Ovary (tissue), 9 donors: ENCODE results near the gene ROPN1B. TPM values are rescaled to one million over a fixed set of nuclear protein-coding genes. Genes with fewer than 3 reads are reported as not detected.
"Not testable (repeated sequence)": the region's sequence is repeated elsewhere in the genome, so short reads cannot be mapped to it uniquely, and the experiment has no call there.

Source experiments
- DNase-seq, 5 donors: peaks; one replicate each; pipeline ENCODE4 v3.0.0-alpha.2; 2019 to 2020
- H3K27ac ChIP-seq, 2 donors: fragments of 200-600 bp; one replicate each; pipeline versions ENCODE4 v1.5.1 to v1.8.0; 2019 to 2022
- H3K27me3 ChIP-seq: fragments of 200-600 bp; one replicate; pipeline ENCODE4 v1.8.0; 2022
- H3K36me3 ChIP-seq: fragments of 200-600 bp; sonication (generic); one replicate; pipeline ENCODE4 v1.5.1; 2019
- H3K4me1 ChIP-seq: one replicate; pipeline ENCODE4 v1.8.1; 2013; ENCODE audit warnings: mild to moderate bottlenecking, moderate library complexity; ENCODE audit not compliant: insufficient read depth
- H3K4me3 ChIP-seq: fragments of 200-600 bp; sonication (generic); one replicate; pipeline ENCODE4 v1.5.1; 2017
- H3K9me3 ChIP-seq, 2 donors: fragments of 200-600 bp in 1 of 2; sonication (generic) in 1 of 2; one replicate each; pipeline versions ENCODE4 v1.5.1 to v1.8.1; 2013 to 2019; ENCODE audit warnings: mild to moderate bottlenecking in 1 of 2, moderate library complexity in 1 of 2
- EP300 ChIP-seq: sonication (generic); formaldehyde crosslinking; IDR thresholded peaks from one replicate; pipeline ENCODE4 v1.6.1; 2017; ENCODE audit warnings: antibody characterized with exemption
- POLR2A ChIP-seq: fragments of 450-650 bp; IDR thresholded peaks from one replicate; pipeline ENCODE4 v1.6.1; 2017; ENCODE audit warnings: antibody characterized with exemption, mild to moderate bottlenecking, moderate library complexity
- WGBS, 3 donors: extraction: QIAGEN DNeasy Blood & Tissue Kit in 1 of 3; methylation state at CpG; one replicate each; pipeline versions ENCODE4 v1.1.5 to v1.1.7; 2013 to 2017; 5-methylcytosine and 5-hydroxymethylcytosine counted together
- intact Hi-C, 4 donors: fragments of 100-400 bp; cut with DNase I; formaldehyde crosslinking; loops; one replicate each; pipeline versions ENCODE4 v1.11.0 to v1.15.1; 2022 to 2023
- polyA plus RNA-seq, 2 donors: library from polyadenylated mRNA; stranded (reverse); fragments of 200-250 nt in 1 of 2; fragments of 350-450 nt in 1 of 2; fragmentation: Illumina TruSeq in 1 of 2; extraction: RNeasy Lipid Tissue Mini Kit (QIAGEN cat#74804) in 1 of 2; gene quantifications; one replicate each; pipeline ENCODE4 v1.2.3, GENCODE V29; 2013 to 2014
- total RNA-seq, 7 donors: library from RNA; depleted of rRNA in 2 of 7; stranded (reverse); fragments of >200 nt in 2 of 7; fragmentation: NEBNext Ultra II Directional in 3 of 7; extraction: Animal tissue kit (Norgen Biotek cat#: 25700) in 3 of 7; gene quantifications; one replicate each; pipeline versions ENCODE4 v1.1.0 to v1.2.4, GENCODE V29; 2016 to 2023
- TF ChIP-seq, protein P1 (sequence below), 3 donors: fragments of 450-650 bp in 2 of 3; fragments of 200-600 bp in 1 of 3; IDR thresholded peaks; one replicate each; pipeline versions ENCODE4 v1.5.1 to v1.8.0; 2016 to 2022; ENCODE audit warnings: antibody characterized with exemption in 3 of 3, mild to moderate bottlenecking in 1 of 3
- donor health status: DM: no; HTN: no; CAD: no; lungs with moderate emphysema.
- donor health status: DM: no; HTN: no; CAD: no.
- donor health status: Bipolar disorder and iron deficiency.
- donor health status: DM: yes; HTN: yes; CAD: no.
- donor health status: DM: no; HTN: no; CAD: no.
- donor health status: DM: yes; HTN: yes; CAD: no.

Gene ROPN1B
- total and polyA plus RNA-seq, 9 donors, result 0.23 TPM; not detected in 8

- WGBS, 3 donors, result 1 to 26% (median 1%) methylated on average over 52 of the region's 52 CpGs
- no peaks in the 10 kb centered on the region for H3K27me3 ChIP-seq
- intact Hi-C loops, result no loop called here
- H3K4me1 ChIP-seq, result no peaks in the 10 kb centered on the region
- peak overlapping the region; percentile 43 for H3K4me3 ChIP-seq
- H3K9me3 ChIP-seq, result no peaks in the 10 kb centered on the region
- H3K36me3 ChIP-seq, result no peaks in the 10 kb centered on the region
- H3K27ac ChIP-seq, result peak overlapping the region; percentile 46 to 67
- TF ChIP-seq POLR2A (peak; percentile 26), EP300 (no peak)
- TF ChIP-seq, protein P1, sequence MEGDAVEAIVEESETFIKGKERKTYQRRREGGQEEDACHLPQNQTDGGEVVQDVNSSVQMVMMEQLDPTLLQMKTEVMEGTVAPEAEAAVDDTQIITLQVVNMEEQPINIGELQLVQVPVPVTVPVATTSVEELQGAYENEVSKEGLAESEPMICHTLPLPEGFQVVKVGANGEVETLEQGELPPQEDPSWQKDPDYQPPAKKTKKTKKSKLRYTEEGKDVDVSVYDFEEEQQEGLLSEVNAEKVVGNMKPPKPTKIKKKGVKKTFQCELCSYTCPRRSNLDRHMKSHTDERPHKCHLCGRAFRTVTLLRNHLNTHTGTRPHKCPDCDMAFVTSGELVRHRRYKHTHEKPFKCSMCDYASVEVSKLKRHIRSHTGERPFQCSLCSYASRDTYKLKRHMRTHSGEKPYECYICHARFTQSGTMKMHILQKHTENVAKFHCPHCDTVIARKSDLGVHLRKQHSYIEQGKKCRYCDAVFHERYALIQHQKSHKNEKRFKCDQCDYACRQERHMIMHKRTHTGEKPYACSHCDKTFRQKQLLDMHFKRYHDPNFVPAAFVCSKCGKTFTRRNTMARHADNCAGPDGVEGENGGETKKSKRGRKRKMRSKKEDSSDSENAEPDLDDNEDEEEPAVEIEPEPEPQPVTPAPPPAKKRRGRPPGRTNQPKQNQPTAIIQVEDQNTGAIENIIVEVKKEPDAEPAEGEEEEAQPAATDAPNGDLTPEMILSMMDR (IDR thresholded peaks at IDR 0.05), result no peak
- DNase-seq, result peak; percentile 79 to 91 (median 89)
Observed at GRCh38 chr3:125990253-125990970, 21.4 kb downstream of the ROPN1B start.

DNA sequence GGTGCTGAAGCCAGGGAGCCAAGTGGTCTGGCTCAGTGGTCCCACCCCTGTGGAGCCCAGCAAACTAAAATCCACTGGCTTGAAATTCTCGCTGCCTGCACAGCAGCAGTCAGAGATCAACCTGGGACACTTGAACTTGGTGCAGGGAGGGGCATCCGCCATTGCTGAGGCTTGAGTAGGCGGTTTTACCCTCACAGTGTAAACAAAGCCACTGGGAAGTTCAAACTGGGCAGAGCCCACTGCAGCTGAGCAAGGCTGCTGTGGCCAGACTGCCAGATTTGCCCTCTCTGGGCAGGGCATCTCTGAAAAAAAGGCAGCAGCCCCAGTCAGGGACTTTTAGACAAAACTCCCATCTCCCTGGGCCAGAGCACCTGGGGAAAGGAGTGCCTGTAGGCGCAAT, 27.8 kb downstream of the ROPN1B start:
- H3K27ac ChIP-seq, intact Hi-C loops, H3K9me3 ChIP-seq, H3K4me3 ChIP-seq, H3K27me3 ChIP-seq, DNase-seq, H3K4me1 ChIP-seq, H3K36me3 ChIP-seq: not testable (repeated sequence)
- 91 to 95% (median 94%) methylated on average over 4 of the region's 4 CpGs for WGBS, 3 donors

DNA sequence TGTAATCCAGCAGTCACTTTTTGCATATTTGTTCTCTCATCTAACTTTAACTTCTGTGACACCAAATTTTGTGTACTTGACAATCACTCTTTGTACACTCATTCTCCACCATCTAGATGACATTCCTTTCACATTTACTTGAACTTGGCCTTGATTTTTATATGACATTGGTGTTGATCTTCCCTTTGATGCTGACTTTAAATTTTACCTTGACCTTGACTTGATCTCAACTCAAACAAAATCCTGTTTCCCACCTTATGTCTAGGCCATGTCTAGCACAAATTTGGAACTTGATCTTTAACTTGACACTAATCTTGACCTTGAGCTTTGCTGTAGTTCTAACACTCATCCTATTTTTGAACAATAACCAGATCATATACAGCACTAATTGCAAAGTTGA, 33.2 kb downstream of the ROPN1B start:
- TF ChIP-seq POLR2A (no peak), EP300 (no peak)
- TF ChIP-seq, protein P1 (IDR thresholded peaks at IDR 0.05), result no peak
- no peak overlapping the region for H3K27ac ChIP-seq
- no peaks in the 10 kb centered on the region for H3K36me3 ChIP-seq
- no peaks in the 10 kb centered on the region for H3K27me3 ChIP-seq
- H3K4me3 ChIP-seq, result no peak overlapping the region
- H3K9me3 ChIP-seq, result no peaks in the 10 kb centered on the region
- DNase-seq, result no peak
- intact Hi-C loops, result no loop called here
- H3K4me1 ChIP-seq, result no peaks in the 10 kb centered on the region

DNA sequence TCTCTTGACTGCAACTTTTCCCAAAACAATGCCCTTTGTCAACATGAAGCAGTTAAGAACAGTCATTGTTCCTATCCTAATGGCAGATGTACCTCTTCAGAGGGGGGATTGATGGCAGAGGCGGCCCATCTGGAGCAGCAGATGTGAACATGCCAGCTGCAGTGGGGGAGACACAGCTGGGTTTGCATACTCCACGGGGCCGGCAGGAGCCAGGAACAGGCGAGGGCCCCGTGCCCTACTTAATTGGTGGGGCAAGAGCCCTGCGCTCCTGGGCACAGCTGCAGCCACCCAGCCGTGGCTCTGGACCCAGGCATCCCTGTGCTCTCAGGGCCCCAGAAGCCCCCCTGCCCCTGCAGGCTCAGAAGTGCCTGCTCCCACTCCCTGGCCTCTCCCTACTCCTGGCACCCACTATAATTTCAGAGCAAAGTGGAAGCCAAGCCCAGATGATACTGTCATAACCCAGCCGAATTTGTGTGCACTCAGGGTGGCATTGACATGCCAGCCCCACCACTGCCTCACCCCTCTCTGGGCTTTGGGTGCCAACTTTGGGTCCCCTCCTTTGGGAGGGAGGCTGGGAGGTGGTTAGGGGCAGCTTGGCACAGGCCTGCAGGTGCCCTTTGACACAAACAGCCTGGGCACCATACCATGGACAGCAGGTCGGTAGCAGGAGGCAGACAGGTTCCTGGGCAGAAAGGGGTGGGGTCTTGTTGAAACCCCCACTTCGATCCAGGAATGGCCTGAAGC, 34.6 kb downstream of the ROPN1B start:
- H3K4me1 ChIP-seq, result no peaks in the 10 kb centered on the region
- no peak overlapping the region for H3K27ac ChIP-seq
- H3K4me3 ChIP-seq, result no peak overlapping the region
- no peaks in the 10 kb centered on the region for H3K27me3 ChIP-seq
- H3K36me3 ChIP-seq, result no peaks in the 10 kb centered on the region
- no peak for TF ChIP-seq EP300
- TF ChIP-seq, protein P1 (IDR thresholded peaks at IDR 0.05), result no peak
- no peak for TF ChIP-seq POLR2A
- WGBS, 3 donors, result 75 to 91% (median 85%) methylated on average over 10 of the region's 10 CpGs
- intact Hi-C loops, result no loop called here
- no peak for DNase-seq
- no peaks in the 10 kb centered on the region for H3K9me3 ChIP-seq

DNA sequence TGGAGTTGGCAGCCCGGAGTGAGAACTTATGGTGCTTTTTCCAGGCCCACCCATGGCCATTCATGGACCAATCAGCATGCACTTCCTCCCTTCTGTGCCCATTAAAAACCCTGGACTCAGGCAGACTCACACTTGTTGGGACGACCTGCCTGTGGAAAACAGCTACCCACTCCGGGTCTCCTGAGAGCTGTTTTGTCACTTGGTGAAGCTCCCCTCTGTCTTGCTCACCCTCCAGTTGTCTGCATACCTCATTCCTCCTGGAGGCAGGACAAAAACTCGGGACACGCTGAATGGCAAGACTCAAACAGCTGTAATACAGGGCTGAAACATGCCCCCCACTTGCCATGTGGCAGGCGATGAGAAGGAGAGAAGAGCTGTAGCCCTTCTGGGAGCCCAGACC, 35.2 kb downstream of the ROPN1B start:
- no peak for TF ChIP-seq EP300
- no peak for TF ChIP-seq POLR2A
- TF ChIP-seq, protein P1 (IDR thresholded peaks at IDR 0.05), result no peak
- Histone ChIP-seq H3K36me3 (no peaks in the 10 kb centered on the region), H3K4me1 (no peaks in the 10 kb centered on the region), H3K4me3 (no peak overlapping the region), H3K9me3 (no peaks in the 10 kb centered on the region), H3K27me3 (no peaks in the 10 kb centered on the region), H3K27ac (no peak overlapping the region)
- intact Hi-C loops, result no loop called here
- no peak for DNase-seq
- 87 to 97% (median 96%) methylated on average over 6 of the region's 6 CpGs for WGBS, 3 donors
